K562 (cell line): ENCODE results near the gene PSMA5. TPM values are rescaled to one million over a fixed set of nuclear protein-coding genes. Genes with fewer than 3 reads are reported as not detected.

ENCODE experiments used
- ATF1 ChIP-seq, 2 experiments: fragments of 450-650 bp in 1 of 2; IDR thresholded peaks; 2 replicates each; pipeline ENCODE4 v1.6.1; 2016; ENCODE audit warnings: missing compliant biosample characterization in 1 of 2, missing genetic modification characterization in 1 of 2
- CEBPB ChIP-seq: fragments of 450-650 bp; IDR thresholded peaks from 2 replicates; pipeline ENCODE4 v1.6.1; 2016; ENCODE audit warnings: missing genetic modification characterization, missing compliant biosample characterization
- CHCHD3 ChIP-seq: fragments of 250-450 bp; sonication (Bioruptor Pico); IDR thresholded peaks from 2 replicates; pipeline ENCODE4 v2.1.2; 2022; ENCODE audit warnings: mild to moderate bottlenecking
- CREBBP ChIP-seq: IDR thresholded peaks from one replicate; pipeline ENCODE4 v1.6.1; 2012; ENCODE audit warnings: low read depth, mild to moderate bottlenecking, control low read depth, inconsistent platforms, low read length
- MCM2 ChIP-seq: fragments of 450-650 bp; IDR thresholded peaks from 2 replicates; pipeline ENCODE4 v1.6.1; 2017; ENCODE audit warnings: low read depth, mild to moderate bottlenecking
- MTA2 ChIP-seq: fragments of 450-650 bp; IDR thresholded peaks from 2 replicates; pipeline ENCODE4 v1.6.1; 2016; ENCODE audit warnings: low read depth
- MYC ChIP-seq, 2 experiments: fragments of 250-450 bp in 1 of 2; sonication (Bioruptor Pico) in 1 of 2; IDR thresholded peaks; 2 replicates each; pipeline versions ENCODE4 v1.5.1 to v1.6.1; 2012 to 2021; ENCODE audit warnings: low read depth in 2 of 2, borderline replicate concordance in 1 of 2, improper control_type of control experiment in 1 of 2, low read length in 1 of 2, mild to moderate bottlenecking in 1 of 2, moderate library complexity in 1 of 2
- POLR2AphosphoS5 ChIP-seq: IDR thresholded peaks from 2 replicates; pipeline ENCODE4 v1.6.1; 2011; ENCODE audit warnings: mild to moderate bottlenecking, low read depth, low read length, moderate library complexity; ENCODE audit not compliant: control insufficient read depth, insufficient read depth
- RBM14 ChIP-seq: fragments of 200-400 bp; formaldehyde crosslinking; IDR thresholded peaks from 2 replicates; pipeline ENCODE4 v1.6.1; 2018; ENCODE audit warnings: low read depth, mild to moderate bottlenecking, low read length, moderate library complexity, borderline replicate concordance; ENCODE audit not compliant: insufficient read depth
- RBM22 ChIP-seq: fragments of 200-400 bp; formaldehyde crosslinking; IDR thresholded peaks from 2 replicates; pipeline ENCODE4 v1.6.1; 2018; ENCODE audit warnings: low read length, low read depth; ENCODE audit not compliant: poor library complexity, severe bottlenecking
- TSC22D4 ChIP-seq: fragments of 450-650 bp; IDR thresholded peaks from 2 replicates; pipeline ENCODE4 v1.6.1; 2016; ENCODE audit warnings: missing genetic modification characterization, missing biosample characterization, control low read depth
- ZNF282 ChIP-seq: sonication (generic); formaldehyde crosslinking; IDR thresholded peaks from 2 replicates; pipeline ENCODE4 v1.8.1; 2023; ENCODE audit warnings: missing genetic modification reagents
- polyA plus RNA-seq, 8 experiments: library from polyadenylated mRNA; depleted of rRNA in 4 of 8; stranded (reverse) in 5 of 8; unstranded in 3 of 8; fragments of >200 nt; fragmentation: Nextera tagmentation in 2 of 8; fragmentation: Illumina TruSeq in 1 of 8; extraction: Ambion mirVana in 2 of 8; extraction: Trizol in 1 of 8; gene quantifications; 2 replicates each; pipeline versions ENCODE4 v1.2.1 to v1.2.3, GENCODE V29; 2011 to 2014; ENCODE audit warnings: inconsistent platforms in 1 of 8, missing spikeins in 1 of 8
- total RNA-seq, 7 experiments: library from RNA; depleted of rRNA in 6 of 7; stranded (reverse); fragments of >200 nt in 6 of 7; fragmentation: Illumina TruSeq in 2 of 7; extraction: Trizol in 2 of 7; gene quantifications; 2 replicates each; pipeline versions ENCODE4 v1.2.1 to v1.2.3, GENCODE V29; 2011 to 2021; ENCODE audit warnings: low replicate concordance in 1 of 7
- TF ChIP-seq, protein P1 (sequence below): fragments of 250-450 bp; sonication (Bioruptor Pico); IDR thresholded peaks from 2 replicates; pipeline ENCODE4 v1.8.0; 2022; ENCODE audit warnings: moderate library complexity, mild to moderate bottlenecking, inconsistent platforms
- TF ChIP-seq, protein P2 (sequence below): sonication (generic); formaldehyde crosslinking; IDR thresholded peaks from 2 replicates; pipeline ENCODE4 v1.8.1; 2023; ENCODE audit warnings: mild to moderate bottlenecking, missing genetic modification reagents
- TF ChIP-seq, protein P3 (sequence below): fragments of 450-650 bp; IDR thresholded peaks from 2 replicates; pipeline ENCODE4 v1.6.1; 2016; ENCODE audit warnings: mild to moderate bottlenecking
- TF ChIP-seq, protein P4 (sequence below): fragments of 450-650 bp; IDR thresholded peaks from 2 replicates; pipeline ENCODE4 v1.6.1; 2016; ENCODE audit warnings: borderline replicate concordance
- TF ChIP-seq, protein P5 (sequence below): fragments of 450-650 bp; formaldehyde crosslinking; IDR thresholded peaks from 2 replicates; pipeline ENCODE4 v1.4.0; 2020; ENCODE audit warnings: mild to moderate bottlenecking, moderate library complexity

PSMA5 gene
- total and polyA plus RNA-seq, 9 of the 15 experiments (the other 6 are each of a cell fraction or from before 2014, with no cell fraction given): 82.6 to 542 (median 287) TPM

DNA sequence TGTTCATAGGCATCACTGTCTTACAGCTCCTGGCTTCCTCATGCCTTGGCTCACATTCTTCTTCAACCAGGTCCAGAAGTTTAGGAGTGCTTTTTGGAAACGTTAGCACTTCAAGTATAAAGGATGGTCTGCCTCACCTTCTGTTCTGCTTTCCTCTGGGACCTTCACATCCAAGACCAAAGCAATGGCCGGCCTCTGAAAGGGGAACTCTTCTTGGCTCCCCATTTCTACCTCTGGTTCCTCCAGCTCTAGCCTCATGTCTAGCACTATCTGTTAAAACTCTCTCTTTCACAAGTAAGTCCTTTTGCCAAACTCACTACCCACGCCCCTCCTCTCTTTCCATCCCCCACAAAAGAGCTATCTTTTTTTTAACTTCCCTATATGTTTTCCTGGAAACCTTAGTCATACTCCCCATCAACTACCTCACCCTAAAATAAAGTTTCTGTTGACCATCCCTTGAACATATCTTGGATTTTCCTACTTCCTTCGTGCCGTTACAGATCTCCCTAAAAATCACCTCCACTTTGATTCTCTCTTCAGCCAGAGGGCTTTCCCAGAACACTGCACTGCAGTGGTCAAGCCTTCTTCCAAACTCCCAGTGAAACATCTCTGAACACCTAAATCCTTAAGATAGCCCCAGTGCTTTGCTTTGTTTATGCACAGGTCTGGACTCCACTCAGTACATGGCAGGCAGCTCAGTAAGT, 36.5 kb downstream of the PSMA5 start (continued):
- TF ChIP-seq, protein P1, sequence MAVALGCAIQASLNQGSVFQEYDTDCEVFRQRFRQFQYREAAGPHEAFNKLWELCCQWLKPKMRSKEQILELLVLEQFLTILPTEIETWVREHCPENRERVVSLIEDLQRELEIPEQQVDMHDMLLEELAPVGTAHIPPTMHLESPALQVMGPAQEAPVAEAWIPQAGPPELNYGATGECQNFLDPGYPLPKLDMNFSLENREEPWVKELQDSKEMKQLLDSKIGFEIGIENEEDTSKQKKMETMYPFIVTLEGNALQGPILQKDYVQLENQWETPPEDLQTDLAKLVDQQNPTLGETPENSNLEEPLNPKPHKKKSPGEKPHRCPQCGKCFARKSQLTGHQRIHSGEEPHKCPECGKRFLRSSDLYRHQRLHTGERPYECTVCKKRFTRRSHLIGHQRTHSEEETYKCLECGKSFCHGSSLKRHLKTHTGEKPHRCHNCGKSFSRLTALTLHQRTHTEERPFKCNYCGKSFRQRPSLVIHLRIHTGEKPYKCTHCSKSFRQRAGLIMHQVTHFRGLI (CRISPR knock-in tag): no peak
- TF ChIP-seq, protein P2, sequence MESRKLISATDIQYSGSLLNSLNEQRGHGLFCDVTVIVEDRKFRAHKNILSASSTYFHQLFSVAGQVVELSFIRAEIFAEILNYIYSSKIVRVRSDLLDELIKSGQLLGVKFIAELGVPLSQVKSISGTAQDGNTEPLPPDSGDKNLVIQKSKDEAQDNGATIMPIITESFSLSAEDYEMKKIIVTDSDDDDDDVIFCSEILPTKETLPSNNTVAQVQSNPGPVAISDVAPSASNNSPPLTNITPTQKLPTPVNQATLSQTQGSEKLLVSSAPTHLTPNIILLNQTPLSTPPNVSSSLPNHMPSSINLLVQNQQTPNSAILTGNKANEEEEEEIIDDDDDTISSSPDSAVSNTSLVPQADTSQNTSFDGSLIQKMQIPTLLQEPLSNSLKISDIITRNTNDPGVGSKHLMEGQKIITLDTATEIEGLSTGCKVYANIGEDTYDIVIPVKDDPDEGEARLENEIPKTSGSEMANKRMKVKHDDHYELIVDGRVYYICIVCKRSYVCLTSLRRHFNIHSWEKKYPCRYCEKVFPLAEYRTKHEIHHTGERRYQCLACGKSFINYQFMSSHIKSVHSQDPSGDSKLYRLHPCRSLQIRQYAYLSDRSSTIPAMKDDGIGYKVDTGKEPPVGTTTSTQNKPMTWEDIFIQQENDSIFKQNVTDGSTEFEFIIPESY (CRISPR knock-in tag): 0 out of 2 replicates have a peak, but pooled peaks have one; percentile 12
- TF ChIP-seq CHCHD3: no peak
- no peak for TF ChIP-seq RBM14
- no peak for TF ChIP-seq TSC22D4 (tag)
- TF ChIP-seq ATF1 (CRISPR knock-in tag; IDR thresholded peaks at IDR 0.05): no peak
- no peak for TF ChIP-seq ATF1 (tag; IDR thresholded peaks at IDR 0.05)
- peak; percentile 68; the same call in 1 of the 2 replicates for TF ChIP-seq MTA2
- TF ChIP-seq, protein P3, sequence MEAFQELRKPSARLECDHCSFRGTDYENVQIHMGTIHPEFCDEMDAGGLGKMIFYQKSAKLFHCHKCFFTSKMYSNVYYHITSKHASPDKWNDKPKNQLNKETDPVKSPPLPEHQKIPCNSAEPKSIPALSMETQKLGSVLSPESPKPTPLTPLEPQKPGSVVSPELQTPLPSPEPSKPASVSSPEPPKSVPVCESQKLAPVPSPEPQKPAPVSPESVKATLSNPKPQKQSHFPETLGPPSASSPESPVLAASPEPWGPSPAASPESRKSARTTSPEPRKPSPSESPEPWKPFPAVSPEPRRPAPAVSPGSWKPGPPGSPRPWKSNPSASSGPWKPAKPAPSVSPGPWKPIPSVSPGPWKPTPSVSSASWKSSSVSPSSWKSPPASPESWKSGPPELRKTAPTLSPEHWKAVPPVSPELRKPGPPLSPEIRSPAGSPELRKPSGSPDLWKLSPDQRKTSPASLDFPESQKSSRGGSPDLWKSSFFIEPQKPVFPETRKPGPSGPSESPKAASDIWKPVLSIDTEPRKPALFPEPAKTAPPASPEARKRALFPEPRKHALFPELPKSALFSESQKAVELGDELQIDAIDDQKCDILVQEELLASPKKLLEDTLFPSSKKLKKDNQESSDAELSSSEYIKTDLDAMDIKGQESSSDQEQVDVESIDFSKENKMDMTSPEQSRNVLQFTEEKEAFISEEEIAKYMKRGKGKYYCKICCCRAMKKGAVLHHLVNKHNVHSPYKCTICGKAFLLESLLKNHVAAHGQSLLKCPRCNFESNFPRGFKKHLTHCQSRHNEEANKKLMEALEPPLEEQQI: no peak
- TF ChIP-seq MCM2: no peak
- peak; percentile 64 for TF ChIP-seq MYC (IDR thresholded peaks at IDR 0.05; ENCODE audit: low read depth, low read length)
- TF ChIP-seq MYC (CRISPR knock-in tag; IDR thresholded peaks at IDR 0.05; ENCODE audit: borderline replicate concordance, low read depth): no peak
- no peak for TF ChIP-seq CEBPB (tag)
- TF ChIP-seq POLR2AphosphoS5: peak; percentile 75
- no peak for TF ChIP-seq ZNF282 (CRISPR knock-in tag)
- TF ChIP-seq, protein P4, sequence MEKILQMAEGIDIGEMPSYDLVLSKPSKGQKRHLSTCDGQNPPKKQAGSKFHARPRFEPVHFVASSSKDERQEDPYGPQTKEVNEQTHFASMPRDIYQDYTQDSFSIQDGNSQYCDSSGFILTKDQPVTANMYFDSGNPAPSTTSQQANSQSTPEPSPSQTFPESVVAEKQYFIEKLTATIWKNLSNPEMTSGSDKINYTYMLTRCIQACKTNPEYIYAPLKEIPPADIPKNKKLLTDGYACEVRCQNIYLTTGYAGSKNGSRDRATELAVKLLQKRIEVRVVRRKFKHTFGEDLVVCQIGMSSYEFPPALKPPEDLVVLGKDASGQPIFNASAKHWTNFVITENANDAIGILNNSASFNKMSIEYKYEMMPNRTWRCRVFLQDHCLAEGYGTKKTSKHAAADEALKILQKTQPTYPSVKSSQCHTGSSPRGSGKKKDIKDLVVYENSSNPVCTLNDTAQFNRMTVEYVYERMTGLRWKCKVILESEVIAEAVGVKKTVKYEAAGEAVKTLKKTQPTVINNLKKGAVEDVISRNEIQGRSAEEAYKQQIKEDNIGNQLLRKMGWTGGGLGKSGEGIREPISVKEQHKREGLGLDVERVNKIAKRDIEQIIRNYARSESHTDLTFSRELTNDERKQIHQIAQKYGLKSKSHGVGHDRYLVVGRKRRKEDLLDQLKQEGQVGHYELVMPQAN: no peak; the same call in 1 of the 2 replicates
- no peak for TF ChIP-seq RBM22
- TF ChIP-seq CREBBP: no peak
- TF ChIP-seq, protein P5, sequence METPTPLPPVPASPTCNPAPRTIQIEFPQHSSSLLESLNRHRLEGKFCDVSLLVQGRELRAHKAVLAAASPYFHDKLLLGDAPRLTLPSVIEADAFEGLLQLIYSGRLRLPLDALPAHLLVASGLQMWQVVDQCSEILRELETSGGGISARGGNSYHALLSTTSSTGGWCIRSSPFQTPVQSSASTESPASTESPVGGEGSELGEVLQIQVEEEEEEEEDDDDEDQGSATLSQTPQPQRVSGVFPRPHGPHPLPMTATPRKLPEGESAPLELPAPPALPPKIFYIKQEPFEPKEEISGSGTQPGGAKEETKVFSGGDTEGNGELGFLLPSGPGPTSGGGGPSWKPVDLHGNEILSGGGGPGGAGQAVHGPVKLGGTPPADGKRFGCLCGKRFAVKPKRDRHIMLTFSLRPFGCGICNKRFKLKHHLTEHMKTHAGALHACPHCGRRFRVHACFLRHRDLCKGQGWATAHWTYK: no peak; the same call in 1 of the 2 replicates
